Fibroblast of the conjunctiva (primary cell): ENCODE data around the gene LAG3.

Experiments used
- DNase-seq: peaks from one replicate; pipeline ENCODE4 v3.0.0-alpha.2; 2010; ENCODE audit warnings: low read depth

The LAG3 gene

DNA sequence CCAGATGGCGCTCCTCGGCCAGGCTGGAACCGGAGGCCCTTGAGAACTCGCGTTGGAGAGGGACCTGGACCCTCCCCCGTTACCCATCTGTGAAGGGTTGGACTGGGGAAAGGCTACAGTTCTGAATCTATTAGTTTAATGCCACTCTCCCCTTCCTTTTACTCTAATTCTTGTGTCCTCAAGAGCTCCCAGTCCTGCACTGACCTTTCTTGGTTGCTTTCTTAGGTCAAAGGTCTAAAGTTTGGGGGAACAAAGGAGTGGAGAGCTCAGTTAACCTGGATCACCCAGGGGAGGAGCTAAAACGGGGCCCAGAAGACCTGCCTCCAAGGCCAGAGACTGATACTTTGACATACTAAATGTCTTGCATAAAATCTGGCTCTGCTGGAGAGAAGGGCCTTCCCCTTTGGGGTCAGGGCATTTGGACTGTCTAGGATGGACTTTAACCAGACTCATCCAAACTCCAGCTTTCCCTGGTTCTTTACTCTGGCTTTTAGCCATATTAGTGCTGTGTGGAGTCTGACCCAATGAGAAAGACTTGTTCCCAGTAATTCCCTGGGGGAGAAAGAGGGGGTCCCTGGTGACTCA, 18.5 kb upstream of the LAG3 start:
- DNase-seq, result no peak

DNA sequence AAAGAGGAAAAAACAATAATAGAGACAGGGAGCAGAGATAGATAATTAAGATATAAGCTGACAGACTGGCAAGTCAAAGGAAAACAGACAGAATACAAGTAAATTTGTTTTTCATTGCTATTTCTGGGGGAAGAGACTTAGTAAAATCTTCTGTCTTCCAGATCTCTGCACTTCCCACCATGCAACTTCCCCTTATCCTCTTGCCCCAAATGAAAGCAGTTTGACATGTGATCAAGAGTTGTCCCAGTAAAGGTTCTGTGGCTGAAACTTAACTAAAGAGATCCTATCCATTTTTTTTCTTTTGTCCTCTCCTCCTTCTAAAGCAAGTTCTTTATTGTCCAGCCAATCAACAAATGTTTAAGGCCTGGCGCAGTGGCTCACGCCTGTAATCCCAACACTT, 17.9 kb upstream of the LAG3 start:
- DNase-seq, result no peak

DNA sequence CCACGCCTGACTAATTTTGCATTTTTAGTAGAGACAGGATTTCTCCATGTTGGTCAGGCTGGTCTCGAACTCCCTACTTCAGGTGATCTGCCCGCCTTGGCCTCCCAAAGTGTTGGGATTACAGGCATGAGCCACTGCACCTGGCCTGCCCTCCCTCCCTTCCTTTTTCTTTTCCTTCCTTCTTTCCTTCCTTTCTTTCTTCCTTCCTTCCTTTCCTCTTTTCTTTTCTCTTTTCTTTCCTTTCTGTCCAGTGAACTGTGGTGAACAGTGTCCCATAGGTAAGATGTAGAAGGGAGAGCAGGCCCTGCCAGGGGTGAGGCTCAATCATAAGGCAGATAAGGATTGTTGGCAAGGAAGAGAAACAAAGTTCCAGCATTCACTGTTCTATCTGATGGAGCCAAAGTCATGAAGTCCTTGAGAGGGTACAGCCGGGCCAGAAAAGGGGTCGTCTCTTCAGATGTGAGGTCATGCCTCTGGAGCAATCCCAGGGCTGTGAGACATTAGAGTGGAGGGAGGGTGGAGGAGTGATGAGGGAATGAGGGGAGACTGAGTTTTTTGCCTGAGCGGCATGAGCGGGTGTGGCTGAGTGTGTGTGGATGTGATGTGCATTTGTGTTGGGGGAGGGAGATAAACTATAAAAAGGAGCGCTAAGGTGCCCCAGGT, 15.2 kb upstream of the LAG3 start:
- DNase-seq, result no peak

DNA sequence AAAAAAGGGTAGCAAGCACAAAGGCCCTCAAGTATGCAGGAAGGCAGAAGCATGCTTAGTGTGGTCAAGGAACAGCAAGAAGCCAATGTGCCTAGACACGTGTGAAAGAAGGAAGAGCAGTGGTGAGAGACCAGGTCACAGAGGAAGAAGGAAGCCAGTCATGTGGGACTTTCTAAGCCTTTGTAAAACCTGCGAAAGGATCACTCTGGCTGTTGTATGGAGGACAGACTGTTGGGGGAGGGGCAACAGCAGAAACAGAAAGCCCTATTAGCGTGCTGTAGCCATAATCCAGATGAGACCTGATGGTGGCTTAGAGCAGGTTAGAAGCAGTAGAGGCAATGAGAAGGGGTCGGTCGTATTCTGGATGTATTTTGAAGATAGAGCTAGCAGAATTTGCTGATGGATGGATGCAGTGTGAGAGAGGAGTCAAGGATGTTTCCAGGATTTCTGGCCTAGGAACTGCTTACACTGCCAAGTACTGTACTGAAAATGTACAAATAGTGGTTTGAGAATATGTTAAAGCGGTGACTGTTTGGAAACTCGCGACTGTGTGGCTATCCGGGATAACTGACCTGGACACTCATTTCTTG, 13.7 kb upstream of the LAG3 start:
- no peak for DNase-seq

DNA sequence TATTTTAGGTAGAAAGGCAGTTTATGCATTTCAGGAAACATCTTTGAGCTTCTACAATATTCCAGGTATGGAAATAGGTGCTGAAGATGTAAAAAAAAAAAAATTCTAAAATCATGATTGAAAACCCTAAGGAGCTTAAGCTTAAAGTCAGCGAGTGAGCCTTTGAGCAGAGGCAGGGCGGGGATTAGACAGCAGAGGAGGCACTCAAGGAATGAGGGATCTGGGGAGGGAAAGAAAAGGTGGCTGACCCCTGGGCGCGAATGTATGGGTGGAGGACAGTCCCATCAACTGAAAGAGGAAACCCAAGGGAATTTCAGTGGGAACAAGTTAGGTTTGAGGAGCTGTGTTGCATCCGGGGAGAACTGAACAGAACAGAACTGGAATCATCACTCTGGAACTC, 12.6 kb upstream of the LAG3 start:
- DNase-seq, result no peak

DNA sequence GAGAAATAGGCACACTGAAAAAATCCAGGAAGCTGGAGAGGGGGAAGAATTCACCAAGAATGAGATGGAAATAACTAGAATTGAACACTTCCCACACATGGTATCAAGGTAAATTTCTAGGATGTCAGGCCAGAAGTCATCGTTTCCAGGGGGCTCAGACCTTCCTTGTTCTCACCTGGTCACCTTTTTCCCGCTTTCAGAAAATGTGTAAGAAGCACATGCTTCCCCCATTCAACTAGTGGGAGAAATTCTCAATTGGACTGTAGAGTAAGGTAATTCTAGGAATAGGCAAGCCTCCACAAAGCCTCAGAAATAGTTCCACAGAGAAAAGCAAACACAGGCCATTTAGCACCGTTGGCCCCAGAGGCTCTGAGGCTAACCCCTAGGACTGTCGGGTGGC, 8.9 kb upstream of the LAG3 start:
- DNase-seq, result no peak

DNA sequence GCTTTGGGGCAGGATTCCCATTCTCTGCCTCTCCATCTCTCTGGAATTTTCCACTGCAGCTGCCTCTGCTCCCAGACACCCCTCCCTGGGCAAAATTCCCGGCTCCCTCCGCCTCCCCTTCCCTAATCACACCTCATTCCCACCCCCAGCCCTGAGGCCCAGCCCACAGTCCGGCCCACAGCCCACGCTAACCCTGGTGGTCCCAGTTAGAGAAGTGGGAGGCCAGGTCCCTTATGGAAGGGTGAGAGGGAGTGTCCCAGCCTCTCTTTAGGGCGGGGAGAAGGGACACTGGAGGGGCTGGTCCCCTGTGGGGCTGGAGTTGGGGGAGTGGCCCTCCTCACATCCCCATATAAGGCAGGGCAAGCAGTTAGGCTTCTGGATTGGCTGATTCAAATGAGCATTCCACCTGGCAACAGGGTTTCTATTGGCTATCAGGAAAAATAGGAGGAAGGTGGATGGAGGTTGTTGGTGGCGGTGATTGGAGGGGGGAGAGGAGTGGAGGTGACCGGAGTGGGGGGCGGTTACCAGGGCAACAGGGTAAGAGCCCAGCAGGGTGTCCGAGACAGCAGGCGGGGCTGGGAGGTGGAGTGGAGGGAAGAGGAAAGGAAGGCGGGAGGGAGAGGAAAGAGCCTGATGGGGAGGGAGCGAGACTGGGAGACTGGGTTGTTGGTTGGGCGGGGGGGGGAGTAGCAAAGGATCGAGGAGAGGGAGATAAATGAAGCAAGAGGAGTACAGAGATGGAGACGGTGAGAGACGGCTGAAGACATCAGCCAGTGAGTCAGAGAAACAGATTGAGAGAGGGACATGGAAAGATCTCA, 8.1 kb upstream of the LAG3 start:
- DNase-seq, result peak; percentile 99

DNA sequence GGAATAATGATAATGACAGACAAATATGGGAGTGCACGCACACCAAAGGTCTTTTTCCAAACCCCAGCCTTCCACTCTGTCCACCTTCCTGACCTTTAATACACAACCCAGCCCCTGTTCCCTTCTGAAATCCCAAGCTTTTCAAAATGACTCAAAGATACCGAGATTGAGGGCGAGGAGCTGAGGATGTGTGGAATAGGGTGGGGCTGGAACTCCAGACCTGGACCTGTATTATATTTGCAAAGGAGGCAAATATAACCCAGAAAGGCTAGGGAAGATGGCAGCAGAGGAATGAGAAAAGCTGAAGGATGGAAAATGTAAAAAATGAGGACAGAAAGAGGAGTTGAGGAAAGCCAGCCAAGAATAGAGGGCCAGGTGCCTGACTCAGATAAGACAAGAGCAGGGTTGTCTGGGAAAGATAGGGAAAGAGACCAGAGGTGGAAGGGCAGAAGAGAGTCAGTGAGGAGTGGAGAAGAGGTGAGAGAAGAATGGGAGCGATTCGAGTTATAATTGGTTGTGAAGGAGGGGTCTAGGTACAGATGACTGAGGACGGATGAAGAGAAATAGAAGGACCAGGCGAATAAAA, 7.2 kb upstream of the LAG3 start:
- DNase-seq, result no peak

DNA sequence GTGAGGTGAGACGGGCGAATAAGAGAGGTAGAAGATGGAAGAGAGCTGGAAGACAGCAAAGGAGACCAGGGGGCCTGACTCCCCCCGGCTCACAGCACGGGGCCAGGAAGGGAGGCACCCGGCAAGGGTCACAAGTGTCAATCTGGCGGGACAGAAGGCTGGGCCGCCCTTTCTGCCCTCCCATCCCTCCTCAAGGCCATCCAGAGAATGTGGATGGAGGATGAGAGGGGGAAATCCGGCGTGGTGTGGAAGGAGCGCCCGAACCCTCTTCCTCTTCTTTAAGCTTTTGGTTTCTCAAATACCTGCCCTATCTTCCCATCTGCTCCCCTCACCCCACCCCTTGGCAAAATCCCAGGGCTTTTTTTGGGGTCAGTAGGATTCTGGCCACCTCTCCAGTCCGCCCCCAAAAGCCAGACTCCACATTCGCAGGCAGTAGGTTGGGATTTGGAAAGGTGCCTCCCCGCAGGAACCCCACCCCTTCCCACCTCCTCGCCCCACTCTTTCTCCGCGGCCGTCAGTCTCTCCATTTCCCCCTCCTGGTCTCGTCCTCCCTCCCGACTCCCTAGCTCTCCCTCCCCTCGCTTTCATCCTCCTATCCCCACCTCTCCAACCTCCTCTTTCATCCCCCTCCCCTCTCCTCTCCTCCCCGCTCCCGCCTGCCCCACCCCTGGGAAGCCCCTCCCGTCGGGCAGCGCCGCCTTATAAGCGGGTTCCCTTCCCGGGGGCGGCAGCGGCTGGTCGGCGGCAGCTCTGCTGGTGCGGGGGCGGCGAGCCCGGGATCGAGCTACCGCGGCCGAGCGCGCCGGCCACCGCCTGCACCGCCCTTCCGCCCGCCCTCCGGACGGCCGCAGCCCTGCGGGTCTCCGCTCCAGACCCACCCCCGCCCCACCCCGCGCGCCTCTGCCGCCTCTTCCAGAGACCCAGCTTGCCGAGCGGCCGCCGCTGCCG, 6.4 kb upstream of the LAG3 start, which contains the start of gene PTMS:
Gene PTMS, plus strand, starts transcription at position 730 of the 948 bp plus-strand sequence. CDS start 343 bp downstream, outside the sequence.
- DNase-seq, result peak; percentile 94

DNA sequence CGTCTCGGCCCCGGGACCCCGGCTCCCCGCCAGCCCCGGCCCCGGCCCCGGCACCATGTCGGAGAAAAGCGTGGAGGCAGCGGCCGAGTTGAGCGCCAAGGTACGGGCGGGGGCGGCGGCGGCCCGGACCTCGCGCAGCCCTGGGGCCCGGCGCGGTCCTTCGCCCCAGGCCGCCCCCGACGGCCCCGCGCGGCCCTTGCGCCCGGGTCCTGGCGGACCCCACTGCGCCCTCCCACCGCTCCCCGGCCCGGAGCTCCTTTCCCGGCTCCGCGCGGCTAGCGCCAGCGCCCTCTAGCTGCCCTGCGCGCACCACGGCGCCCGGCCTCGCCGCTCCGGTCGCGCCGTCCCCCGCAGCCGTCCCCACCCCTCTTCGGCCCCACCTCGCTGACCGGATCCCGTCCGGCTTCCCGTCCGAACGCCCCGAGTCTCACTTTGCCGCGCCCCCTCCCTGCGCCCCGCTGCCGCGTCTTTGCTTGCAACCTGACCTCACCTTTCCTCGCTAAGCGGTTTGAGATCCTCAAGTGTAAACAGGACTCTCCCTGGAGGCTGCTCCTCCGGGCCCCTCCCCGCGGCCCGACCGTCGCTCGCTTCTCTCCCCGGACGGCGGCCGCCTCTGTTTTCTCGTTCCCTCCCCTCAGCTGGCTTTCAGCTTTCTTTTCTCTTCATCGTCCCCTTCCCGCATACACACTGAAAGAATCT, 5.5 kb upstream of the LAG3 start:
- no peak for DNase-seq

DNA sequence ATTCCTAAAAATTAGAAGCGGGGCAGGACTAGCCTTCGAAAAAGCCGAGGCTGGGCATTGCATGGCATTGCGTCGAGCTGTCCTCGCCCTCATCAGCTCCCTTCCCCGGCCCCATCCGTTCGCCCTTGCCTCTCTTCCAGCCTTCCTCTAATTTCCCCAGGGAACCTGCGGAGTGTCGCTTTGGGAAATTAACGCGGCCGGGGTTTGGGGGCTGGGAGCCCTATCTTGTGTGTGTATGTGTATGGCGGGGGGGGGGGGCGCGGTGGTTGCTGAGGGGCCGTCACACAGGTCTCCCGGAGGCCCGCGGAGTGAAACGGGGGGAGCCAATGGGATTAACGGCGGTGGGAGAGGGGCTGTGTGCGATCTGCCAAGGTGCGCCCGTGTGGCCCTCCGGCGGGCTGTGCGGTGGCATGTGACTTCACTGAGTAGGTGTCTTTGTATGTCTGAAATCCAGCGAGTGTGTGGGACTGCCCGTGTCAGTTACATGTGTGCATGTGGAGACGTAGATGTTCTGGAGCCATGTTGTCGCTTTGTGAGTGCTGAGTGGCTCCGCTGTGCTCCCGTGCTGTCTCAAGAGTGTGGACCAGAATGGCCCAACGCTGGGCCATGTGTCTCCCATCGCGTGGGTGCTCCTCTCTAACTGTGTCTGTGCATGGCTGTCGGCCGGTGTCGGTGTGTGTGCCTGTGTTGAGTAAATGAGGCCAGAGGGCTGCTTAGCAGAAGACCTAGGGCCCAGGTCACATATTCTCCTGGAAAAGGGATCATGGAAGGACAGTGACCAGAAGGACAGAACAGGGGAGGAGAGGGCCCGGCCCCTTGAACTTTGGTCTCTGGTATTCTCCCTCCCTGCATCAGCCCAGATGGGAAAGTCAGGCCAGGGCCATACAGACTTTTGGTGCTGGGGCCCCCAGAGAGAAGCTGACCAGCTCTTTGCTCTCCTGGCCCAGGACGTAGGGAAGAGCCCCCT, 4.7 kb upstream of the LAG3 start:
- DNase-seq, result no peak

DNA sequence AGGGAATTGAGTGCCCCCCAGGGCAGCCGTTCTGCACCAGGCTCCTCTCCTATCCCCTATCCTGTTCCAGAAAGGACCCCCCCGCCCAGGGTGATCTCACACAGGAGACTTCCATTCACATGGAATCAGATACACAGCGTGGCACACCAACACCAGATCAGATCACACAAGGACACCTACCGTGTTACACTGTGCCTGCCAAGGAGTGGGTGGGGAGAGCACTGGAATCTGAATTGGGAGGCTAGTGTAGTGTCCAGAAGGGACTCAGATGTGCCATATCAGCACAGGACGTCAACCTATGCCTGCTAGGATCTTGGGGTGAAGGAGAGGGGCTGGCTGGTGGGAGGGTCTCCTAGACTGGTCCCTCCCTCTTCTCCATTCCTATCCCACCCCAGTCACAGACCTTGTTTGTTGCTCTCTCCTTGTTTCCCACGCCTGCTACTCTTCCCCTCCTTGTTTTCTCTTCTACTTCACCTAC, 3.8 kb upstream of the LAG3 start:
- no peak for DNase-seq

DNA sequence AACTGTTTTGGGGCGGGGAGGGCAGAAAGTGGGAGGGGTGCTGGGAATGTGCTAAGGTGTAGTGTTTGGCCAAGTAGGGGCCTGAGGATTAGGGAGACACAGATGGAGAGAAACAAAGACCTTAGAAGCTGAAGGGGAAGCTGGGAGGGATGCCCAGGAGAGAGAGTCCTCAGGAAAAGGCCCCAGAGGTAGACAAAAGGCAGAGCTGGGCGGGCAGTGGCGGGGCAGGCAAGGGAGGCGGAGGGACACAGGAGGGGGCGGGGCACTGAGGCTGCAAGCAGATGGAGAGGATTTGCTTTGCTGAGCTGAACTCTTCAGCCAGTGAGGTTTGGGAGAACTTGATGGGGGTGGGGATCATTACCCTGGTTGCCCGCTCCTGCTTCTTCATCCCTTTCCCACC, 3.3 kb upstream of the LAG3 start:
- no peak for DNase-seq

DNA sequence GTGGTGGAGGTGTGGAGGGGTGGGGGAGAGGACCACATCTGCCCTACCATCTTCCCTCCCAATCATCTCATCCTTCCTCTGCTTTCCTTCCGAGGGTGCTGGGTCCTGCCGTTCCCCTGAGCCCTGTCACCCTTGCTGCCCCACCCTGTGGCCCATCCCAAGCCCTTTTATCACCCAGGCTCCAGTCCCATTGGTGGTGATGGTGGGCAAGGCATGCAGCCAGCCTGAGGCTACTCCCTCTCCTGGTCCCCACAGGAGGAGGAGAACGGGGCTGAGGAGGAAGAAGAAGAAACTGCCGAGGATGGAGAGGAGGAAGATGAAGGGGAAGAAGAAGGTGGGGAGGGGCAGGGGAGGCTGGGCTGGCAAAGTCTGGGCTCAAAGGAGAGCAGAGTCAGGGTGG, 2.7 kb upstream of the LAG3 start:
- no peak for DNase-seq

DNA sequence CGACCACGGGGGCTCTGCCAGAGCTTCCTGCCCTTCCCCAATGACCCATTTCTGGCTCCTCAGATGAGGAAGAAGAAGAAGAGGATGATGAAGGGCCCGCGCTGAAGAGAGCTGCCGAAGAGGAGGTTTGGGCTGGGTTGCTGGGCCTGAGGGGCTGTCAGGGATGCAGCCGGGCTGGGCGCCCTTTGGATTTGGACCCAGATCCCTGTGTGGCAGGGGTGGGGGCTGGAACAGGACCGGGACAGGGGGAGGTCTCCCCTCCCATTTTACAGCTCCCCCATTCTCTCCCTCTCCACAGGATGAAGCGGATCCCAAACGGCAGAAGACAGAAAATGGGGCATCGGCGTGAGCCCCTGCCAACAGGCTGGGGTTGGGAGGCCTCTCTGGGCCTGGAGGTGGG, 2.2 kb upstream of the LAG3 start:
- no peak for DNase-seq

DNA sequence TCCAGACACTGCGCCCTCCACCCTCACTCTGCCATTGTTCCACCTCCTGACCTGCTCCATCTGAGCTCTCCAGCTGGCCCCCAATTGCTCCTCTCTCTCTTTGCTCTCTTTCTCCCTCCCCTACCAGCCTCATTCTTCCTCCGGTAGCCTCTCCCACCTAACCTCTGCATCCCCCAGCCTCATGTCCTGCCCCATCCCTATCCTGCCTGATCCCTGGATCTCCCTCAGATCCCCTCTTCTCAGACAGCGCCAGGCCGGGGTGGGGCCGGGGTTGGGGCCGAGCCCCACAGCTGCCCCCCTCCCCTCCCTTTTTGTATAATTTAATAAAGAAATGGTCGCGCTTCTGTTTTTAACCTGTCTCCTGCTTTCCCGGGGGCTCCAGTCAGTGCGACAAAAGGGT, 1.7 kb upstream of the LAG3 start:
- DNase-seq, result no peak

DNA sequence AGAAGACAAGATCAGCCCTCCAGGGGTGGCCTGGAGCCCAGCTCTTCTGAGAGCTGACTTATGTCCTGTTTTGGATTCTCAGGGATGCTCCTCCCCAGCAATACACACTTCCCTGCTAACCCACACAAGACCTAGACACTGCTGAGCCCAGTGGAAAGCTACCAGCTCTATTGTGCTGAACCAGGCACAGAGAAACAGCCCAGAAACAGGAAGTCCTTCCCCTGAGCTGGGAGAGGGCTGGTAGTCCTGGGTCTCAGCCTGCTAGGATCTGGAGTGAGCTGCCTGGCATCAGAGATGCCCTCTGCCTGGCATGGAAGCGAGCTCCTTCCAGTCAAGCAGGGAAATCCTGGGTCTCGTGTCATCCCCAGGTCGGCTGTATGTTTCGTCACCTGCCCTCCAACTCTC, 1.2 kb upstream of the LAG3 start:
- no peak for DNase-seq

DNA sequence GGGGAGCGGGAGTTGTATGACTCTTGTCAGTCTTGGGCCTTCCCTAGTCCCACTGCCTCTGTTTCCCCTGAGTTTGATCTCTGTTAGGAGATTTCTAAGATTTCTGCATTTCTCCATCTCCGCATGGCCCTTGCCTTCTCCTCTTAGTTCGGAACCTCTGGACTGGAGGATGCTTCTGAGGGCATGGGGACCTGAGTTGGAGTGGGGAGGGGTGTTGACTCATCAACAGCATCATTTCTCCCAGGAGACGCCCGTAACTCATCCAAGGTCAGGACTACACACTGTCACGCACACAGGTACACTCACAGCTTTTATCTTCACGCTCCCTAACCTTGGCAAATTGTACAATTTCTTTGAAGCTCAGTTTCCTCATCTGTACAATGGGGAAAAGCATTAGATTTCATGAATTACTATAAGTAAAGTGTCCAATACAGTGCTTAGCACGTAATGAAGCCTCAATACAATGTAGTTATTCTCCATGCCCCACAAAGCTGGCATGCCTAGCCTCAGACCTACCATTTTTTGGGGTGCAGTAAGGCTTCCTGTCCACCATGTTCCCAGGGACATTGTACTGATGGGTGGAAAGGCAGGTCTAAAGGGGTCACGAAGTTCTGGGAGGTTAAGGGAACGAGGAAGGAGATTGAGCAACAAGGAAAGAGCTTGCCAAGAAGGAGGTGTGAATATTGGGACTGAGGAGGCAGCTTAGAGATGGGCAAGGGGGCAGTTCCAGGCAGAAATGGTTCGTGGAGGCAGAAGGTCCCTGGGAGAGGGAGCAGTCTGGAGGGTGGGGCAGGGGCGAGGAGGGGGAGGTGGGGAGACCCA, 600 bp upstream of the LAG3 start:
- no peak for DNase-seq
